ENCODE data around the gene SCD.

DNA sequence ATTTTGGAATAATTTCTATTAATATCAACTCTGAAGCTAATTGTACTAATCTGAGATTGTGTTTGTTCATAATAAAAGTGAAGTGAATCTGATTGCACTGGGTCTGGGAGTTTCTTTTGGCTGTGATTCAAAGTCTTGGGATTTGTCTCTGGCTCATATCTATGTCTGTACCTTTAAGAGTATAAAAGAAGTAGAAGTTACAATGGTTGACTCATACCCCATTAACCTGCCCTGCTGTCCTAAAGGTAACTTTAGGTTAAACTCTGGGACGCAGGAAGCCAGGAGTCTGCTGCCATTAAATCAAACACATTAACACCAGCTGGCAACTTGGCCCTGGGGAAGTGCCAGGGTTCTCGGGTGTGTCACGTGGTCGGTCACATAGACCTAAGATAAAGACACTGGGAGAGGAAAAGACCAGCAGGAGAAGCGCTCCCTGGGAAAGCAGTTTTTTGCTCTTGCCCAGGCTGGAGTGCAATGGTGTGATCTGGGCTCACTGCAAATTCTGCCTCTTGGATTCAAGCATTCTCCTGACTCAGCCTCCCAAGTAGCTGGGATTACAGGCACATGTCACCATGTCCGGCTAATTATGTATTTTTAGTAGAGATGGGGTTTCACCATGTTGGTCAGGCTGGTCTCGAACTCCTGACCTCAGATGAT lies 17.8 kb downstream of the SCD start:
- TF ChIP-seq POLR2A (IDR thresholded peaks at IDR 0.05) (no peak), CTCF (IDR thresholded peaks at IDR 0.05) (no peak)

Measured in testis (tissue), 2 donors.